Left cardiac atrium (tissue), 4 donors: ENCODE data around the gene ZNF580. TPM values are rescaled to one million over a fixed set of nuclear protein-coding genes. Genes with fewer than 3 reads are reported as not detected.

ENCODE experiments used
- ATAC-seq, 2 donors: fragments of 200-7000 bp; cut with Tn5 transposase; one replicate each; pipeline ENCODE4 v1.9.1; 2020; ENCODE audit warnings: mild to moderate bottlenecking in 2 of 2, moderate library complexity in 2 of 2
- DNase-seq: peaks from one replicate; pipeline ENCODE4 v3.0.0-alpha.2; 2020
- intact Hi-C, 2 donors: fragments of 100-400 bp; cut with DNase I; formaldehyde crosslinking; loops; one replicate each; pipeline versions ENCODE4 v1.14.1 to v1.15.1; 2022 to 2023
- total RNA-seq, 2 donors: library from RNA; stranded (reverse); fragmentation: NEBNext Ultra II Directional; extraction: Animal tissue kit (Norgen Biotek cat#: 25700); gene quantifications; one replicate each; pipeline ENCODE4 v1.2.1, GENCODE V29; 2021
- donor health status: DM: no; HTN: yes; CAD: no.
- donor health status: DM: no; HTN: yes; CAD: no; lungs with severe emphysema.
- donor health status: DM: yes; HTN: yes; CAD: no.
- donor health status: Dilated cardiomyopathy.

ZNF580 gene
- total RNA-seq, 2 donors from 2014 or later, result 17.7 to 27.7 TPM

- DNase-seq (no peak), ATAC-seq (peak; percentile 0 to 1)
- intact Hi-C loops, result no loop called here
These were observed 787 bp downstream of the ZNF580 start for GRCh38 chr19:55641426-55642152.

- ATAC-seq, result peak; percentile 8 to 13
- peak; percentile 49 for DNase-seq
- intact Hi-C loops, result no loop called here
These were observed 1.6 kb downstream of the ZNF580 start for GRCh38 chr19:55642153-55643002.

- peak; percentile 38 to 46 for ATAC-seq
- peak; percentile 81 for DNase-seq
- intact Hi-C loops, result no loop called here
These were observed 2.4 kb downstream of the ZNF580 start, which contains the start of gene ZNF581 for GRCh38 chr19:55643003-55643886. Gene ZNF581 (plus strand): TSS chr19:55643649. CDS start chr19:55644572, 923 bp downstream.

- intact Hi-C loops, result no loop called here
- no peak for DNase-seq
- ATAC-seq, result no peak
These were observed 3.0 kb downstream of the ZNF580 start for GRCh38 chr19:55643887-55644176.

GRCh38 chr19:55644191-55644833 is 3.5 kb downstream of the ZNF580 start:
- ATAC-seq, result no peak
- DNase-seq, result no peak
- intact Hi-C loops, result no loop called here

GRCh38 chr19:55644842-55645511 is 4.2 kb downstream of the ZNF580 start:
- no peak for DNase-seq
- intact Hi-C loops, result no loop called here
- no peak for ATAC-seq

- intact Hi-C loops, result no loop called here
- ATAC-seq (no peak), DNase-seq (no peak)
These were observed 4.7 kb downstream of the ZNF580 start for GRCh38 chr19:55645512-55645881.

GRCh38 chr19:55646889-55647731 is 6.3 kb downstream of the ZNF580 start:
- DNase-seq (no peak), ATAC-seq (no peak)
- intact Hi-C loops, result no loop called here

GRCh38 chr19:55647732-55648584 is 7.2 kb downstream of the ZNF580 start, which contains the start of gene CCDC106:
Gene CCDC106 (plus strand): TSS chr19:55648212. CDS start chr19:55649047, 835 bp downstream.
- DNase-seq (peak; percentile 81), ATAC-seq (peak; percentile 54 to 70)
- intact Hi-C loops, result no loop called here

GRCh38 chr19:55648585-55649267 is 7.9 kb downstream of the ZNF580 start:
- DNase-seq, result no peak
- intact Hi-C loops, result no loop called here
- no peak for ATAC-seq

GRCh38 chr19:55649268-55650125 is 8.7 kb downstream of the ZNF580 start:
- ATAC-seq (no peak), DNase-seq (no peak)
- intact Hi-C loops, result no loop called here

GRCh38 chr19:55650126-55650557 is 9.3 kb downstream of the ZNF580 start:
- no peak for ATAC-seq
- DNase-seq, result no peak
- intact Hi-C loops, result no loop called here

GRCh38 chr19:55650602-55651230 is 9.9 kb downstream of the ZNF580 start:
- no peak for ATAC-seq
- intact Hi-C loops, result no loop called here
- no peak for DNase-seq

- intact Hi-C loops, result no loop called here
- no peak for DNase-seq
- ATAC-seq, result no peak
These were observed 10.4 kb downstream of the ZNF580 start for GRCh38 chr19:55651236-55651635.
